ENCODE results near the gene PDCL3.

PDCL3 gene

DNA sequence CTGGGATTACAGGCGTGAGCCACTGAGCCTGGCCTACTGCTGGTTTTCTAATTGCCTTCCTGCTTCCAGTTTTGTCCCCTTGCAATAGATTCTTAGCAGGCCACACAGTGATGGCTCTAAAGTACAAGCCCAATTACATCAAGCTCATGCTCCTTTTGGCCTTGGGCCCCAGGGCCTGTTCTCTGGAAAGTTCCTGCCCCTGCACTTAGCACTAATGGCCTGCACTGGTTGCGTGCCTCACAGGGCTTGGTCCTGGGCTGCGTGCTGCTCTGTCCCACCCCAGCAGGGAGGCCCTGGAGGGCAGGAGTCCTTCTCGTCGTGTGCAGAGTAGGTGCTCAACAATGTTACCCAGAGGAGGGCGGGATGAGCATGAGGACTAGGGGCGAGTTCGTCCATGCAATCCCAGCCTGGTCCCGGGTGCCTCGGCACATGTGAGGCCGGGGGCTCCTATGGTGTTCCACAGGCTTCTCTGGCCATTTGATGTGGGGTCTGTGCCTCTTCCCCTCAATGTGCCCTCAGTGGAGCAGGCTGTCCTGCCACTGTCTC lies 51.7 kb downstream of the PDCL3 start:
- DNase-seq = no peak

DNA sequence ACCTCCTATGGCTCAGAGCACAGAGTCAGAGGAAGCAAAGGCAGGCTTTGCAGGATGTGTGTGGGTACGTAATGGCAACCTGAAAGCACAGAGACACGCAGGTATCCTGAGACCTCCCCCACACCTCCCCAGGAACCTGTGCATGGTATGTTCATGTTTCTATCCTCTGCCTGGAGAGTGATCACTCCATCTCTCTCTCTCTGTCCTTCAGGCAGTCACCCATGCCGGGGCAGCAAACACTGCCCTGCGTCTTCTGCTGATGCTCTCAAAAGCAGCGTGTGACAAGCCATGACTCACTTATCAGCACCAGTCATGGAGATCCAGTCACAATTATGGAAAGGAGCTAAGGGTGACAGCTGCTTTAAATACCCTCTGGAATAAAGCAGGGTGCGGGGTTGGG lies 52.7 kb downstream of the PDCL3 start:
- DNase-seq = no peak

DNA sequence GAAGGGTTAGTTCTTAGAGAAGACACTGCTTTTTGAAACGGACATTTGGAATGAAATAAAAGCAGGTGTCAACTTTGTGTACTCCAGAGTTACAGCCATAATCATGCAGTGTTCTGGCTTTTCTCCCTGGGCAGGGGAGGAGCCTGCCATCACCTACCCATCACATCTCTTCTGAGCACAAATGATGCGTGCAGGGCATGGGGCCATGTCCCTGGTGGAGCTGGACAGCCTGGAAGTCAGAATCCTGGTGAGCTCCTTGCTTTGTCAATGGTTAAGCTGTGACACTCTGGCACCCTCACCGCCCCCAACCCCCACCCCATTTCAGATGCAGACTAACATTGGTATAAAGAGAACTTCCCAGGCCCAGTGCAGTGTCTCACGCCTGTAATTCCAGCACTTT lies 53.1 kb downstream of the PDCL3 start:
- DNase-seq = no peak

DNA sequence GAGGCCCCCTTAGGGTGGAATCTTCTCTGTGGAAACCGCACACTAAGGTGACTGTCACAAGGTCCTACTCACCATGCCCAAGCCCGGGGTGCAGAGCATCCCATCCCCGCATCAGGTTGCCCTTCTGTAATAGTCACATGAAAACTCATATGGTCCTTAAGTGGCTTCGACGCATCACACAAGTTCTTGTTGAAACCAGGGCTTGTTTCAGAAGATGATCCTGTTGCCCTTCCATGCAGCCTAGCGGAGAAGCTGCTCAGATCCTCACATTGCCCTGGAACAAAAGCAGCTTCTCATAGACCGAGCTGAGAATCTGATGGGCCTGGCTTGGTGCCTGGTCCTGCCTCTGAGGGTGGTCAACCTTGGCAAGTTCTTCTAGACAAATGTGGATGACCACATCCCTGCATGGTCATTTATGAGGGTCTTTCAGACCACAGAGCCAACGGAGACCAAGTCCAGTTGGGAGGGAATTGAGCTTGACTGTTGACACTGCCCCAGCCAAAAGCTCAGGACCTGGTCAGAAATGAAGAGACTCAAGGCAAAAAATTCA lies 54.1 kb downstream of the PDCL3 start:
- DNase-seq = no peak

DNA sequence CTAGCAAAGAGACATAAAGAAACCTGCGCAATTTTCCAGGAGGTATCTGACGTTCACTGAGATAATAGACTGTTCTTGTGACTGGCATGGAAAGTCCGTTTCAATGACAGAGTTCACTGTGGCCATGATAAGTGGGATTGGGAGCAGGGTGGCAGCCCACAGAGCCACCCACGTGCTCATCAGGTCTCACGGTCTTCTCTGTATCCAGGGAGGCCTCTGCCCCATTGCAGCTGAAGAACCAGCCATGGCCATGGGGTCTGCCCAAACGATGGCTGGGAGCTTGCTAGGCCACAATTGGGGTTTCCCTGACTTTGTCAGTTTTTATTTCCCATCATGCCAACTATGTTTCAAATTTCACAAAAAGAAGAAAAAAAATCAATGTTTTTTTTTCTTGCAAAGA lies 57.2 kb downstream of the PDCL3 start:
- DNase-seq = no peak

DNA sequence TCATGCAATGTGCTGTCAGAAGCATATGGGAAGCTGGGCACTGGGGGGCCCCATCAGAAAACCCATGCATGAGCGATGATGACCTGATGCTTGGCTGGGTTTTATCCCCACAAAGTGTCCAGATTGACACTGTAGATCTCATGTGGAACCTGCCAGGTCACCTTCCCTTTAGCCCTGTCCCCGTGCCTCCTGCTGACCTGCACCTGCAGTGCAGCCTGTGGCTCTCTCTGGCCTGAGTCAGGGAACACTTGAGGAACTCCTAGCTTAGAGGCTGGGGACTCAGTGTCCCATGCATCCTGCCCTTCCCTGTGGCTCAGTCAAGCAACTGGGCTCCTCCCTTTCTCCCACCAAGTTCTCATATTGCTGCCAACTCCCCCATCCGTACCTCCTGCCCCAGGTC lies 57.7 kb downstream of the PDCL3 start:
- DNase-seq = no peak

DNA sequence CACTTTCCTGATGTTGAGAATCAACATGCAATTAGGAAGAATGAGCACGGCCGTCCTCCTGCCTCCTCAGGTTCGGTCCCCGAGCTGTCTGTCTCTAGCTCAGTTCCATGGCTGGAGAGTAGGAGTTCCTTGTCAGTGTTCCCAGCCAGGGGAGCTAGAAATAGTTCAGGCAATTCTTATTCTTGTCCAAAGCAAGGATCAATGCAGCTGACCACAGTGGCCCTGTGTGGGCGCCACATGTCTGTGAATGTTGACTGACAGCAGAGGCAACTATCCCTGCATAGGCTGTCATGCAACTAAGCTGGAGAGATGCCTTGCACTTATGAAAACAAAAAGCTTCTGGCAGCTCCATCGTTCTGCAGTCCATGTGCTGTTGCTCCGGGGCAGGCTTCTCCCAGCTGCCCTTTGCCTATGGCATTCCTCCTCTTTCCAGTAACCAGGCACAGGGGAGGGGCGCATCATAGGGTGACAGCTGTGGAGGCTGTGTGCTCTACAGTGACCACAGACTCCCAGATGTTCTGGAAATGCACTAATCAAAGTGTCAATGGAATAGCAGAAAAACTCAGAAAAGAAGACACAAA lies 58.7 kb downstream of the PDCL3 start:
- no peak for DNase-seq

DNA sequence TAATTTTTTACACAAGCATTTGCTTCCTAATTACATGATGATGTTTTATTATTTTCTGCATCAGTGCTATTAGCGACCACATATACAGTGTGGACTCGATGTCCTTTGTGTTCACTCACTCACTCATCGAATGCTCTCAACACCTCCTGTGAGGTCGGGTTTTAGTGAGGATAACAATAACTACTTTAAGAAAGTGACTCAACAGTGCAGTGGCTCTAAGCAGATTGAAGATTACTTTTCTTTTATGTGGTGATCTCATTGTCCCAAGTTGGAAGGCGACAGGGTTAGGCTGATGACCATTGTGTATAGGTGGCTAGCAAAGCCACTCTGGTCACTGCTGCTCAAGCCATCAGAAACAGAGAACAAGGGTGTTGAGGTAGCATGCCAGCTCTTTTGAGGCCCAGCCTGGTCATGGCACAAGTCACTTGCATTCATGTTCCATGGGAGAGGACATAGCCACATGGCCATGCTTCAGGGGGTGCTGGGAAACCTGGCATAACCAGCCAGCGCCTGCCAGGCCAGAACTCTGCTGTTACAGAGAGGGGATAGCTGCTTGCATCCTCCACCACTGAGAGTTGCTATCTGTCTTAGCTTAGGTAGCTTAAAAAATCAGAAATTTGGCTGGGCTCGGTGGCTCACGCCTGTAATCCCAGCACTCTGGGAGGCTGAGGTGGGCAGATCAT lies 60.4 kb downstream of the PDCL3 start:
- no peak for DNase-seq

DNA sequence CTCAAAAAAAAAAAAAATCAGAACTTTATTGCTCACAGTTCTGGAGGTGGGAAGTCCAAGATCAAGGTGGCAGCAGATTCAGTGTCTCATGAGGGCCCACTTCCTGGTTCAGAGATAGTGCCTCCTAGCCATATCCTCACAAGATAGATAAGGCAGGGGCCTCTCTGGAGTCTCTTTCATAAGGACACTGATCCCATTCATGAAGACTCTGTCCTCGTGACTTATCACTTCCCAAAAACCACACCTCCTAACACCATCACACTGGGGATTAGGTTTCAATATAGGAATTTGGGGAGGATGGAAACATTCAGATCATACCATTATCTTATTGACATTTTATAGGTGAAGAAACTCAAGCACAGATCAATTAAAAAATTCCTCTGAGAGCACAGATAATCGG lies 61.1 kb downstream of the PDCL3 start:
- no peak for DNase-seq

DNA sequence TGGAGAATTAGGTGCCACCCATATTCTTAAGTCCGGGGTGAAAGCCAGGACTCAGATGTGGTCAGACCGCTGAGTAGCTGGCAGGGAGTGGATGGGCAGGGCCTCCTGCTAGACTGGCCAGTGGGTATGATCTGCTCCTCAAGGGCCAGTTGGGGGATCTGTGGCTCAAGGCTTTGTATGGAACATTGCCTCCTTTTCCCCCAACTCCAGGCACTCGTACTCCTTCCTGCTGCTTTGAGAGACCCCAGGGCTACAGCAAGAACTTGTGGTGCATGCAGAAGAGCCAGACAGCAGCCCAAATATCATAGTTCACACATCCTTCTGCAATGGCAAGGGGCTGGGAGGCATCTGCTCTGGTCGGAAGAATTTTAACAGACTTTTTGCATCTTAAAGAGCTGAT lies 61.7 kb downstream of the PDCL3 start:
- no peak for DNase-seq

DNA sequence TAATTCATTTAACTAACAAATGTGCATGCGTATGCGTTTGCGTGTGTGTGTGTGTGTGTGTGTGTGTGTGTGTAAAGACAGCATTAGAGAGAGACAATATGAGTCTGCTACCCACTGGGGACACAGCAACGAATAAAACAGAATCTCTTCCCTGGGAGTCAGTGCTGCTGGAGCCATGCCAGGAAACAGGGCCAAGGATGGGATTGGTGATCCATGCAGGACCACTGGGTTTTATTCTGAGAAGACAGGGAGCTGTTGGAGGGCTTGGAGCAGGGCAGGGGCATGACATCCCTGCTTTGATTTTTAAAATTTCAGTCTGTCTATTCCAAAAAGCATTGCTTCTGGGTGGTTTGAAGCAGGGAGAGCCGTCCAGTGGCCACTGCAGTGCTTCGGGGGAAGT lies 62.9 kb downstream of the PDCL3 start:
- peak; percentile 9 for DNase-seq

All from NCI-H1105 treated with DMSO at 0.1 percent for 48 hours (cell line).